Measurements from ENCODE around the gene PDE6H.

The PDE6H gene

GRCh38 chr12:14982562-14982961, 9.7 kb downstream of the PDE6H start:
- DNase-seq (ENCODE audit: extremely low read depth, low read depth), result no peak
- TF ChIP-seq CTCF (IDR thresholded peaks at IDR 0.05; ENCODE audit: low read depth, low read length), result no peak

GRCh38 chr12:14982991-14983390, 10.1 kb downstream of the PDE6H start:
- no peak for TF ChIP-seq CTCF (IDR thresholded peaks at IDR 0.05; ENCODE audit: low read depth, low read length)
- no peak for DNase-seq (ENCODE audit: extremely low read depth, low read depth)

- no peak for TF ChIP-seq CTCF (IDR thresholded peaks at IDR 0.05; ENCODE audit: low read depth, low read length)
- DNase-seq (ENCODE audit: extremely low read depth, low read depth), result no peak
Observed at GRCh38 chr12:14984036-14984435, 11.2 kb downstream of the PDE6H start.

GRCh38 chr12:14984766-14985285, 12.0 kb downstream of the PDE6H start:
- TF ChIP-seq CTCF (IDR thresholded peaks at IDR 0.05; ENCODE audit: low read depth, low read length), result no peak

GRCh38 chr12:14986449-14986848, 13.6 kb downstream of the PDE6H start:
- TF ChIP-seq CTCF (IDR thresholded peaks at IDR 0.05; ENCODE audit: low read depth, low read length), result no peak; the same call in 1 of the 2 replicates
- DNase-seq (ENCODE audit: extremely low read depth, low read depth), result no peak

More at GRCh38 chr12:14984766-14985285, 12.0 kb downstream of the PDE6H start:
- DNase-seq (ENCODE audit: extremely low read depth, low read depth), result no peak

GRCh38 chr12:14988035-14988434, 15.2 kb downstream of the PDE6H start:
- DNase-seq (ENCODE audit: extremely low read depth, low read depth), result no peak
- no peak for TF ChIP-seq CTCF (IDR thresholded peaks at IDR 0.05; ENCODE audit: low read depth, low read length)

- no peak for TF ChIP-seq CTCF (IDR thresholded peaks at IDR 0.05; ENCODE audit: low read depth, low read length)
- no peak for DNase-seq (ENCODE audit: extremely low read depth, low read depth)
Observed at GRCh38 chr12:14989790-14990189, 16.9 kb downstream of the PDE6H start.

Data from AG09319 (cell line).